Activated T-cell treated with anti-CD3 and anti-CD28 coated beads, Interleukin-2, amount 50 U/mL, for 48 hours (primary cell): ENCODE data around the gene CTF1.
"Not testable (repeated sequence)": the region's sequence is repeated elsewhere in the genome, so short reads cannot be mapped to it uniquely, and the experiment has no call there.

Experiments
- DNase-seq, 2 experiments: peaks; one replicate each; pipeline ENCODE4 v3.0.0-alpha.2; 2020

The CTF1 gene

GRCh38 chr16:30896261-30896888, at the start of gene CTF1:
Gene CTF1, plus strand, starts transcription at chr16:30896614. Its CDS starts 30 bp downstream, at chr16:30896644.
- peak in 1 of 2 experiments; percentile 22 for DNase-seq

- DNase-seq, result no peak
Observed at GRCh38 chr16:30846649-30847402, 49.6 kb upstream of the CTF1 start.

GRCh38 chr16:30850246-30850645, 46.2 kb upstream of the CTF1 start:
- no peak for DNase-seq

GRCh38 chr16:30853758-30854157, 42.7 kb upstream of the CTF1 start:
- DNase-seq, result no peak

- no peak for DNase-seq
Observed at GRCh38 chr16:30858111-30858495, 38.3 kb upstream of the CTF1 start.

- no peak for DNase-seq
Observed at GRCh38 chr16:30858829-30859423, 37.5 kb upstream of the CTF1 start.

GRCh38 chr16:30860729-30861128, 35.7 kb upstream of the CTF1 start:
- not testable (repeated sequence) for DNase-seq

GRCh38 chr16:30863178-30863577, 33.2 kb upstream of the CTF1 start:
- not testable (repeated sequence) for DNase-seq

GRCh38 chr16:30866031-30866430, 30.4 kb upstream of the CTF1 start:
- DNase-seq, result no peak

GRCh38 chr16:30867747-30868146, 28.7 kb upstream of the CTF1 start:
- no peak for DNase-seq

- no peak for DNase-seq
Observed at GRCh38 chr16:30870904-30871303, 25.5 kb upstream of the CTF1 start.

- DNase-seq, result peak in 1 of 2 experiments; percentile 32
Observed at GRCh38 chr16:30874244-30874820, 22.1 kb upstream of the CTF1 start.

- DNase-seq, result peak; percentile 91 to 95
Observed at GRCh38 chr16:30874821-30875717, 21.3 kb upstream of the CTF1 start.

GRCh38 chr16:30875871-30876801, 20.3 kb upstream of the CTF1 start:
- peak; percentile 49 to 56 for DNase-seq

GRCh38 chr16:30876867-30877266, 19.5 kb upstream of the CTF1 start:
- DNase-seq, result no peak

- DNase-seq, result no peak
Observed at GRCh38 chr16:30882429-30883310, 13.7 kb upstream of the CTF1 start.

- no peak for DNase-seq
Observed at GRCh38 chr16:30884760-30885159, 11.7 kb upstream of the CTF1 start.

GRCh38 chr16:30885196-30885595, 11.2 kb upstream of the CTF1 start:
- DNase-seq, result no peak

- DNase-seq, result no peak
Observed at GRCh38 chr16:30886145-30886544, 10.3 kb upstream of the CTF1 start.

GRCh38 chr16:30887927-30888326, 8.5 kb upstream of the CTF1 start:
- no peak for DNase-seq
